HG03039 (cell line): ENCODE measurements around the gene MAN1C1.

Experiments used
- ATAC-seq: cut with Tn5 transposase; IDR thresholded peaks from one replicate; pipeline ENCODE4 v1.9.1; 2021; ENCODE audit warnings: mild to moderate bottlenecking, moderate library complexity; ENCODE audit not compliant: unreplicated experiment

Gene MAN1C1

DNA sequence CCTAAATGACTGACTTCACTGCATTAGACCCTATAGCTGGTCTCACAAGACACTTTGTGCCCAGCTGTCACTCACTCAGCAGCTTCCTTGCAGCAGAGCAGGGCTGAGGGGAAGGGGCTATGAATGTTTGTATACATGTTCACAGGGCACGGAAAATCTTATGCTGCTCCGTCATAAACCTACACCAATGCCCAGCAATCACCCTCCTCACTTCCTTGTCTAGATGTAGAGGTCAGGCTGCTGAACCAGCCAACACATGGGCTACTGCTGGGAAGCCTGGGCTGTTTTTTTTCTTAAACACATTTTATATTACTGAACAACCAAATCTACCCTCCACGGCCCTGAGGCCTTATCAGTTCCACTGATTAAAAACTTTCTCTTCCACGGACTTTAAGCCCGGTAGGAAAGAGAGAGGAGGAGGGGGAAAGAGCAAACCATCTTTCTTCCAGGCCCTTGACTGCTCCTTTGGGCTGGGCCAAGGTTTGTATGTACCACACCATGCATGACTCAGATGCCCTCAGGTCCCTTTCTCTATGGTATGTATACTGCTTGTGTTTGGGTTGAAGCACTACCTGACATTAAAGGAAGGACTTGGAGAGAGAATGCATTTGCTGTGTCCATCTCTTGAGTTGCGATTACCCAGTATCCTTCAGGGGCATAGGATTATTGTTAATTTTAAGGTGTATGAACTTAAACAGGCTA, 215.9 kb downstream of the MAN1C1 start:
- no peak for ATAC-seq

DNA sequence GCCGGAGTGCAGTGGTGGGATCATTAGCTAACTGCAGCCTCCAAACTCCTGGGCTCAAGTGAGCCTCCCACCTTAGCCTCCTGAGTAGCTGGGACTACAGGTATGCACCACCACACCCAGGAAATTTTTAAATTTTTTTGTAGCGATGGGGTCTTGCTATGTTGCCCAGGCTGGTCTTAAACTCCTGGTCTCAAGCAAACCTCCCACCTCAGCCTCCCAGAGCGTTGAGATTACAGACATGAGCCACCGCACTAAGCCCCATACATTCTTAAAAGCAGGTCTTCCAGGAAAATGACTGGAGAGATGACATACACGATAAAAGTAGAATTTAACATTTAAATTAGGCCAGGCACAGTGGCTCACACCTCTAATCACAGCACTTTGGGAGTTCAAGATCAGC, 216.6 kb downstream of the MAN1C1 start:
- no peak for ATAC-seq
